ENCODE data around the gene QRSL1.
"Not testable (repeated sequence)": the region's sequence is repeated elsewhere in the genome, so short reads cannot be mapped to it uniquely, and the experiment has no call there.

QRSL1 gene

DNA sequence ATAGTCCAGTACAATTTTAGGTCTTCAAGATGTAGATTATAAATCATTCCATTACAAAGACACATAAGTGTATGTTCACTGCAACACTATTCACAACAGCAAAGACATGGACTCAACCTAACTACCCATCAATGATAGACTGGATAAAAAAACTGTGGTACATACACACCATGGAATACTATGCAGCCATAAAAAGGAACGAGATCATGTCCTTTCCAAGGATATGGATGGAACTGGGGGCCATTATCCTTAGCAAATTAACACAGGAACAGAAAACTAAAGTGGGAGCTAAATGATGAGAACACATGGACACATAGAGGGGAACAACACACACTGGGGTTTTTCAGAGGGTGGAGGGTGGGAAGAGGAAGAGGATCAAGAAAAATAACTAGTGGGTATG, 6.3 kb upstream of the QRSL1 start:
- no peak overlapping the region for H3K4me2 ChIP-seq
- H3K79me2 ChIP-seq (ENCODE audit: insufficient read depth, low read depth), result no peaks in the 10 kb centered on the region
- H2AFZ ChIP-seq (ENCODE audit: low read depth), result no peak overlapping the region
- no peak overlapping the region for H3K9ac ChIP-seq
- H3K4me3 ChIP-seq (IDR thresholded peaks at IDR 0.05; ENCODE audit: insufficient read depth, low read depth, low read length), result no peak overlapping the region
- no peaks in the 10 kb centered on the region for H3K27me3 ChIP-seq (ENCODE audit: insufficient read depth, low read depth)
- no peak overlapping the region for H3K27ac ChIP-seq
- H4K20me1 ChIP-seq (ENCODE audit: insufficient read depth), result no peaks in the 10 kb centered on the region
- no peaks in the 10 kb centered on the region for H3K36me3 ChIP-seq (ENCODE audit: insufficient read depth)
- peaks cover 4% of the 10 kb centered on the region for H3K4me1 ChIP-seq (ENCODE audit: low read depth, poor library complexity, severe bottlenecking)
- TF ChIP-seq, protein P1, sequence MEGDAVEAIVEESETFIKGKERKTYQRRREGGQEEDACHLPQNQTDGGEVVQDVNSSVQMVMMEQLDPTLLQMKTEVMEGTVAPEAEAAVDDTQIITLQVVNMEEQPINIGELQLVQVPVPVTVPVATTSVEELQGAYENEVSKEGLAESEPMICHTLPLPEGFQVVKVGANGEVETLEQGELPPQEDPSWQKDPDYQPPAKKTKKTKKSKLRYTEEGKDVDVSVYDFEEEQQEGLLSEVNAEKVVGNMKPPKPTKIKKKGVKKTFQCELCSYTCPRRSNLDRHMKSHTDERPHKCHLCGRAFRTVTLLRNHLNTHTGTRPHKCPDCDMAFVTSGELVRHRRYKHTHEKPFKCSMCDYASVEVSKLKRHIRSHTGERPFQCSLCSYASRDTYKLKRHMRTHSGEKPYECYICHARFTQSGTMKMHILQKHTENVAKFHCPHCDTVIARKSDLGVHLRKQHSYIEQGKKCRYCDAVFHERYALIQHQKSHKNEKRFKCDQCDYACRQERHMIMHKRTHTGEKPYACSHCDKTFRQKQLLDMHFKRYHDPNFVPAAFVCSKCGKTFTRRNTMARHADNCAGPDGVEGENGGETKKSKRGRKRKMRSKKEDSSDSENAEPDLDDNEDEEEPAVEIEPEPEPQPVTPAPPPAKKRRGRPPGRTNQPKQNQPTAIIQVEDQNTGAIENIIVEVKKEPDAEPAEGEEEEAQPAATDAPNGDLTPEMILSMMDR (conservative IDR thresholded peaks at IDR 0.05; ENCODE audit: low read depth, low read length), result no peak

DNA sequence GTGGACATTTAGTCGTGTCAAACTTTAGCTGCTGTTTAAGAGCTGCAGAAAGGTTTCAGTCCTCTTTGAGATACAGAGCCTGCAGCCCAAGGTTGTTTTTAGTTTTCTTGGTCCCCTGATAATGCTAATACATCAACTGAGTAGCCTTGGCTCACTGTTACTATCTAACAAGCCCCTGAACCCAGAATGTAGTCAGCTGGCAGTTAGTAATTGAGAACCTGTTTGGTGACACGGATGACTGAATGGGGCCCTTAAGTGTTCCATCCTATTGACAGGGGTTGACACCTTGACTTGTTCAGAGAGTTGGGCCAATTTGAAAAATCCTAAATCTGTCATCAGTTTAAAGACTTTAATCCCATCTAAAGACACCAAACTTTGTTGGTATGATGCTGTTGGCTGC, 2.9 kb upstream of the QRSL1 start:
- no peak overlapping the region for H3K4me2 ChIP-seq
- no peak overlapping the region for H3K27ac ChIP-seq
- no peaks in the 10 kb centered on the region for H3K36me3 ChIP-seq (ENCODE audit: insufficient read depth)
- H3K4me1 ChIP-seq (ENCODE audit: low read depth, poor library complexity, severe bottlenecking), result peaks cover 14% of the 10 kb centered on the region
- H3K27me3 ChIP-seq (ENCODE audit: insufficient read depth, low read depth), result no peaks in the 10 kb centered on the region
- H3K79me2 ChIP-seq (ENCODE audit: insufficient read depth, low read depth), result peaks cover 3% of the 10 kb centered on the region; the same call in 1 of the 2 replicates
- H3K4me3 ChIP-seq (IDR thresholded peaks at IDR 0.05; ENCODE audit: insufficient read depth, low read depth, low read length), result no peak overlapping the region
- TF ChIP-seq, protein P1 (conservative IDR thresholded peaks at IDR 0.05; ENCODE audit: low read depth, low read length), result no peak
- no peak overlapping the region for H3K9ac ChIP-seq
- no peaks in the 10 kb centered on the region for H4K20me1 ChIP-seq (ENCODE audit: insufficient read depth)
- no peak overlapping the region for H2AFZ ChIP-seq (ENCODE audit: low read depth)

DNA sequence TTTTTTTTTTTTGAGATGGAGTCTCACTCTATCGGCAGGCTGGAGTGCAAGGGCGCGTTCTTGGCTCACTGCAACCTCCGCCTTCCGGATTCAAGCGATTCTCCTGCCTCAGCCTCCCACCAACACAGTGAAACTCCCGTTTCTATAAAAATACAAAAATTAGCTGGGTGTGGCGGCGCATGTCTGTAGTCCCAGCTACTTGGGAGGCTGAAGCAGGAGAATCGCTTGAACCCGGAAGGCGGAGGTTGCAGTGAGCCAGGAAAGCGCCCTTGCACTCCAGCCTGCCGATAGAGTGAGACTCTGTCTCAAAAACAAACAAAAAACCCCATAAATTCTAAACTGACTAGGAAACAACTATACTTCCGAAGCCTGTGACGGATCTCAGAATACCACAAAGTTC, 1.6 kb upstream of the QRSL1 start:
- H3K4me1 ChIP-seq (ENCODE audit: low read depth, poor library complexity, severe bottlenecking), result peaks cover 14% of the 10 kb centered on the region
- H2AFZ ChIP-seq (ENCODE audit: low read depth); H3K4me2 ChIP-seq; H4K20me1 ChIP-seq (ENCODE audit: insufficient read depth); H3K36me3 ChIP-seq (ENCODE audit: insufficient read depth); H3K27ac ChIP-seq; H3K9ac ChIP-seq; H3K27me3 ChIP-seq (ENCODE audit: insufficient read depth, low read depth); H3K79me2 ChIP-seq (ENCODE audit: insufficient read depth, low read depth); H3K4me3 ChIP-seq (IDR thresholded peaks at IDR 0.05; ENCODE audit: insufficient read depth, low read depth, low read length): not testable (repeated sequence)

DNA sequence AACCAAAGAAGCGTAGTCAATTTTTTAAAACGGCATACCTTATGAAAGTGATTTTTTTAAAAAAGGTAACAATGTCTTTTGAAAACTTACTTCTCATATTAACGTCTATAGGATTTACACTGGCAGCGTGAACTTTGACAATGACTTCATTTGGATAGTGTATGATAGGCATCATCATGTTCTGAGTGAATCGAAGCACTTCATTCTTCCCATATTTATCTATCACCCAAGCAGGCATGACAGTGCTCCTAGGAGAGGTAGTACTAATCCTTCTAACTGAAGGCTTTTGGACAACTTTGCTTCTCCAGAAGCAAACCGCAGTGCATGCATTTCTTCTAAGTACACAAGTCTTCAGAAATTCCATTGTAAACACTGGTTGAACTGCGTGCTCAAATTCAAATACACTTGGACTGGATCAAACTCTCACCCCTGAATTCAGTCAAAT, 698 bp upstream of the QRSL1 start:
- H3K27me3 ChIP-seq (ENCODE audit: insufficient read depth, low read depth), result no peaks in the 10 kb centered on the region
- peak overlapping the region; percentile 90; the same call in 1 of the 2 replicates for H3K9ac ChIP-seq
- H3K36me3 ChIP-seq (ENCODE audit: insufficient read depth), result no peaks in the 10 kb centered on the region
- H3K4me2 ChIP-seq, result peak overlapping the region; percentile 82
- TF ChIP-seq, protein P1 (conservative IDR thresholded peaks at IDR 0.05; ENCODE audit: low read depth, low read length), result no peak
- no peaks in the 10 kb centered on the region for H4K20me1 ChIP-seq (ENCODE audit: insufficient read depth)
- no peak overlapping the region for H3K4me3 ChIP-seq (IDR thresholded peaks at IDR 0.05; ENCODE audit: insufficient read depth, low read depth, low read length)
- H3K79me2 ChIP-seq (ENCODE audit: insufficient read depth, low read depth), result peaks cover 7% of the 10 kb centered on the region; the same call in 1 of the 2 replicates
- peak overlapping the region; percentile 85 for H2AFZ ChIP-seq (ENCODE audit: low read depth)
- peaks cover 14% of the 10 kb centered on the region for H3K4me1 ChIP-seq (ENCODE audit: low read depth, poor library complexity, severe bottlenecking)
- H3K27ac ChIP-seq, result peak overlapping the region; percentile 84

DNA sequence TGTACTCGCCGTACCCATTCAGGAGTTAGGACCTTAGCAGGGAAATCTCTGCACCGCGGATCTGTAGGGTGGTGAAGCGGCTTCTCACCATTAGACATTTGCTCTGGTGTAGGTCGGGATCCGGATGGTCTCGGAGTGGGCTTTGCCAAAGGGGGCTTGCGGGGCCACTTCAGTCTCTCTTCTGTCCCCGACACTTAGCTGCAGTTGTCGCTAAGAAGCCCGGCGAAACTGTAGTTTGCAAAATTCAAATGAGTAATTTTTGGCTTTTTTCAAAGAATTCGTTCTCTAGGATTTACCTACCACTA, 433 bp downstream of the QRSL1 start:
- H2AFZ ChIP-seq (ENCODE audit: low read depth), result peak overlapping the region; percentile 85
- H3K79me2 ChIP-seq (ENCODE audit: insufficient read depth, low read depth), result peaks cover 13% of the 10 kb centered on the region; the same call in 1 of the 2 replicates

More for the DNA sequence above, 433 bp downstream of the QRSL1 start:
- Histone ChIP-seq H4K20me1 (ENCODE audit: insufficient read depth) (no peaks in the 10 kb centered on the region), H3K36me3 (ENCODE audit: insufficient read depth) (no peaks in the 10 kb centered on the region), H3K4me3 (IDR thresholded peaks at IDR 0.05; ENCODE audit: insufficient read depth, low read depth, low read length) (no peak overlapping the region), H3K4me1 (ENCODE audit: low read depth, poor library complexity, severe bottlenecking) (peaks cover 14% of the 10 kb centered on the region), H3K27ac (peak overlapping the region; percentile 84), H3K4me2 (peak overlapping the region; percentile 43), H3K9ac (peak overlapping the region; percentile 90), H3K27me3 (ENCODE audit: insufficient read depth, low read depth) (no peaks in the 10 kb centered on the region)
- TF ChIP-seq, protein P1 (conservative IDR thresholded peaks at IDR 0.05; ENCODE audit: low read depth, low read length), result no peak
